Transverse colon (tissue), 4 donors: ENCODE data around the gene SMG1. TPM values are rescaled to one million over a fixed set of nuclear protein-coding genes. Genes with fewer than 3 reads are reported as not detected.
A peak's percentile ranks its signal among the peaks of the same experiment; 100 is the strongest.

Experiments
- DNase-seq: peaks from one replicate; pipeline ENCODE4 v3.0.0-alpha.2; 2019
- H3K27ac ChIP-seq, 4 donors: fragments of 200-600 bp; sonication (generic); 2 replicates each; pipeline ENCODE4 v1.5.1; 2016 to 2018; ENCODE audit warnings: inconsistent platforms in 4 of 4
- H3K27me3 ChIP-seq: fragments of 200-600 bp; sonication (generic); 2 replicates; pipeline ENCODE4 v1.5.1; 2017; ENCODE audit warnings: inconsistent platforms
- H3K36me3 ChIP-seq, 4 donors: fragments of 200-600 bp; sonication (generic); 2 replicates each; pipeline ENCODE4 v1.5.1; 2017 to 2019; ENCODE audit warnings: inconsistent platforms in 4 of 4
- H3K4me1 ChIP-seq, 4 donors: fragments of 200-600 bp; sonication (generic); 2 replicates each; pipeline ENCODE4 v1.5.1; 2017 to 2020; ENCODE audit warnings: inconsistent platforms in 4 of 4
- H3K4me3 ChIP-seq, 4 donors: fragments of 200-600 bp; sonication (generic); 1 replicate in 1 of 4; 2 replicates in 3 of 4; pipeline versions ENCODE4 v1.5.1 to v1.6.1; 2017 to 2019; ENCODE audit warnings: inconsistent platforms in 4 of 4
- H3K9me3 ChIP-seq, 2 donors: fragments of 200-600 bp; sonication (generic); 2 replicates each; pipeline ENCODE4 v1.5.1; 2017 to 2019; ENCODE audit warnings: inconsistent platforms in 2 of 2
- EP300 ChIP-seq: sonication (generic); formaldehyde crosslinking; IDR thresholded peaks from one replicate; pipeline ENCODE4 v1.6.1; 2017; ENCODE audit warnings: antibody characterized with exemption, low read depth
- POLR2A ChIP-seq: fragments of 450-650 bp; IDR thresholded peaks from one replicate; pipeline ENCODE4 v1.6.1; 2016; ENCODE audit warnings: antibody characterized with exemption, mild to moderate bottlenecking, moderate library complexity
- POLR2AphosphoS5 ChIP-seq, 3 donors: sonication (generic); formaldehyde crosslinking; IDR thresholded peaks; one replicate each; pipeline ENCODE4 v1.6.1; 2016; ENCODE audit warnings: antibody characterized with exemption in 3 of 3
- WGBS, 2 donors: methylation state at CpG; one replicate each; pipeline ENCODE4 v1.1.5; 2018; ENCODE audit warnings: low coverage in 1 of 2; 5-methylcytosine and 5-hydroxymethylcytosine counted together
- in situ Hi-C, 4 donors: fragments of 200-750 bp; cut with MboI; loops; one replicate each; pipeline versions ENCODE4 v1.15.0 to v1.15.1; 2017; ENCODE audit warnings: low sequenced_read_pairs in 3 of 4, low pct_ligation_motif_present in 1 of 4, low pct_unique_long_range_greater_than_20kb in 1 of 4
- intact Hi-C: fragments of 100-400 bp; cut with DNase I; formaldehyde crosslinking; loops from one replicate; pipeline ENCODE4 v1.15.1; 2023; ENCODE audit warnings: low total_unique reads
- total RNA-seq, 4 donors: library from RNA; depleted of rRNA; stranded (reverse); fragments of >200 nt; gene quantifications; one replicate each; pipeline ENCODE4 v1.1.0, GENCODE V29; 2016
- TF ChIP-seq, protein P1 (sequence below), 5 experiments: fragments of 200-600 bp in 3 of 5; fragments of 450-650 bp in 2 of 5; sonication (generic) in 3 of 5; IDR thresholded peaks; 1 replicate in 2 of 5; 2 replicates in 3 of 5; pipeline ENCODE4 v1.5.1; 2016 to 2017; ENCODE audit warnings: antibody characterized with exemption in 5 of 5, inconsistent platforms in 3 of 5, mild to moderate bottlenecking in 2 of 5, moderate library complexity in 1 of 5

Gene SMG1
- total RNA-seq, 4 donors from 2014 or later = 115 to 159 (median 127) TPM

- TF ChIP-seq EP300 (no peak), POLR2A (no peak), POLR2AphosphoS5 (IDR thresholded peaks at IDR 0.05) (no peak)
- TF ChIP-seq, protein P1, sequence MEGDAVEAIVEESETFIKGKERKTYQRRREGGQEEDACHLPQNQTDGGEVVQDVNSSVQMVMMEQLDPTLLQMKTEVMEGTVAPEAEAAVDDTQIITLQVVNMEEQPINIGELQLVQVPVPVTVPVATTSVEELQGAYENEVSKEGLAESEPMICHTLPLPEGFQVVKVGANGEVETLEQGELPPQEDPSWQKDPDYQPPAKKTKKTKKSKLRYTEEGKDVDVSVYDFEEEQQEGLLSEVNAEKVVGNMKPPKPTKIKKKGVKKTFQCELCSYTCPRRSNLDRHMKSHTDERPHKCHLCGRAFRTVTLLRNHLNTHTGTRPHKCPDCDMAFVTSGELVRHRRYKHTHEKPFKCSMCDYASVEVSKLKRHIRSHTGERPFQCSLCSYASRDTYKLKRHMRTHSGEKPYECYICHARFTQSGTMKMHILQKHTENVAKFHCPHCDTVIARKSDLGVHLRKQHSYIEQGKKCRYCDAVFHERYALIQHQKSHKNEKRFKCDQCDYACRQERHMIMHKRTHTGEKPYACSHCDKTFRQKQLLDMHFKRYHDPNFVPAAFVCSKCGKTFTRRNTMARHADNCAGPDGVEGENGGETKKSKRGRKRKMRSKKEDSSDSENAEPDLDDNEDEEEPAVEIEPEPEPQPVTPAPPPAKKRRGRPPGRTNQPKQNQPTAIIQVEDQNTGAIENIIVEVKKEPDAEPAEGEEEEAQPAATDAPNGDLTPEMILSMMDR (IDR thresholded peaks at IDR 0.05) = no peak
- in situ Hi-C loops (loop anchor here in 2 of 4 donors (25.0 kb wide), 2 partner anchors 109 to 159 kb away; no protein-coding TSS in a partner anchor), intact Hi-C loops (no loop called here)
- Histone ChIP-seq H3K36me3 (peaks cover 0 to 11% (median 0%) of the 10 kb centered on the region in 4 donors), H3K27ac (peak overlapping the region in 3 of 4 donors; percentile 91 to 96 (median 94)), H3K9me3 (no peaks in the 10 kb centered on the region), H3K4me1 (peaks cover 8 to 33% (median 24%) of the 10 kb centered on the region in 4 donors), H3K27me3 (no peaks in the 10 kb centered on the region), H3K4me3 (no peak overlapping the region)
- DNase-seq = no peak
- WGBS, 2 donors = 87 to 96% methylated on average over 10 to 16 of the region's 16 CpGs
These were observed 123.4 kb downstream of the SMG1 start for GRCh38 chr16:18802767-18803343.

- Histone ChIP-seq H3K4me1 (peaks cover 8 to 33% (median 24%) of the 10 kb centered on the region in 4 donors), H3K27me3 (no peaks in the 10 kb centered on the region), H3K27ac (peak within 1 kb of the TSS; percentile 94 to 97 (median 96)), H3K36me3 (peaks cover 0 to 2% (median 0%) of the 10 kb centered on the region in 4 donors), H3K9me3 (no peaks in the 10 kb centered on the region), H3K4me3 (peak within 1 kb of the TSS; percentile 80 to 94 (median 88))
- TF ChIP-seq POLR2A = peak; percentile 100
- TF ChIP-seq EP300 = no peak
- TF ChIP-seq, protein P1 (IDR thresholded peaks at IDR 0.05) = peak; percentile 82 to 98 (median 92)
- peak; percentile 100 for TF ChIP-seq POLR2AphosphoS5 (IDR thresholded peaks at IDR 0.05)
- DNase-seq = peak; percentile 99
- 0% methylated on average over 44 of the region's 77 CpGs; no CpG with 5 or more reads in 1 of the 2 donors for whole genome bisulfite sequencing, 2 donors
- in situ Hi-C loops = loop anchor here in 2 of 4 donors (25.0 kb wide), 2 partner anchors 111 to 161 kb away; no protein-coding TSS in a partner anchor
- intact Hi-C loops = no loop called here
These were observed 124.8 kb downstream of the SMG1 start, which contains the start of gene ARL6IP1 for GRCh38 chr16:18801145-18801972. Gene ARL6IP1, minus strand, starts transcription at chr16:18801549. Its CDS starts 83 bp downstream, at chr16:18801466.

DNA sequence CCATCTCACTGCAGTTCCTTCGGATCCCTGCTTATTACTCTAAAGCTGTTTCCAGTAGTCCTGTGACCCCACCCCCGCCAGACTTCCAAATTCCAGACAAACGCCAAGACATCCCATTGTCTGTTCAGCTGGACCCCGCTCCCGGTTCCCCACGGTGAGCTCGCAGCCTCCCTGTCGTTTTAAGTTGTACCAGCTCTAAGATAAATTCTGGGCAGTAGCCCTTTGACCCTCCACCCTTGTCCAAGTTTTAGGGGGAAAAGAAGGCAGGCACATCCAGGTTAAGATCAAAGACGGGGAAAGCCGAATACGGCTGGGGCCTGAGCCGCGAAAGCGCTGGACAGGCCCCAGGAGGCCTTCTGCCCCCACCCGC, 125.4 kb downstream of the SMG1 start:
- peak overlapping the region; percentile 94 to 97 (median 96) for H3K27ac ChIP-seq
- peak; percentile 17 for DNase-seq
- H3K27me3 ChIP-seq = no peaks in the 10 kb centered on the region
- H3K4me1 ChIP-seq = peaks cover 8 to 33% (median 24%) of the 10 kb centered on the region in 4 donors
- no peaks in the 10 kb centered on the region for H3K9me3 ChIP-seq
- WGBS, 2 donors = 0 to 6% methylated on average over 2 to 15 of the region's 15 CpGs
- H3K36me3 ChIP-seq = peaks cover 0 to 7% (median 0%) of the 10 kb centered on the region in 4 donors
- H3K4me3 ChIP-seq = peak overlapping the region; percentile 80 to 94 (median 88)
- in situ Hi-C loops = loop anchor here in 2 of 4 donors (25.0 kb wide), 2 partner anchors 112 to 162 kb away; no protein-coding TSS in a partner anchor
- intact Hi-C loops = no loop called here
- TF ChIP-seq POLR2AphosphoS5 (IDR thresholded peaks at IDR 0.05) = no peak

GRCh38 chr16:18800293-18800692, 125.9 kb downstream of the SMG1 start:
- no peak for DNase-seq
- peaks cover 8 to 33% (median 24%) of the 10 kb centered on the region in 4 donors for H3K4me1 ChIP-seq
- WGBS, 2 donors = 2 to 4% methylated on average over 7 to 8 of the region's 8 CpGs
- H3K36me3 ChIP-seq = peaks cover 0 to 10% (median 1%) of the 10 kb centered on the region in 4 donors
- intact Hi-C loops (no loop called here), in situ Hi-C loops (loop anchor here in 2 of 4 donors (25.0 kb wide), 2 partner anchors 112 to 162 kb away; no protein-coding TSS in a partner anchor)
- peak overlapping the region; percentile 80 to 94 (median 88) for H3K4me3 ChIP-seq
- peak overlapping the region; percentile 94 to 97 (median 96) for H3K27ac ChIP-seq
- TF ChIP-seq, protein P1 (IDR thresholded peaks at IDR 0.05) = no peak
- no peak for TF ChIP-seq POLR2A
- no peak for TF ChIP-seq POLR2AphosphoS5 (IDR thresholded peaks at IDR 0.05)
- TF ChIP-seq EP300 = no peak
- H3K9me3 ChIP-seq = no peaks in the 10 kb centered on the region
- no peaks in the 10 kb centered on the region for H3K27me3 ChIP-seq
